Endothelial cell (in vitro differentiated cells): Measurements from ENCODE around the gene ITM2B. TPM values are rescaled to one million over a fixed set of nuclear protein-coding genes. Genes with fewer than 3 reads are reported as not detected.
A peak's percentile ranks its signal among the peaks of the same experiment; 100 is the strongest.

Source experiments
- DNase-seq: peaks from one replicate; pipeline ENCODE4 v3.0.0; 2021; ENCODE audit warnings: low spot score
- H3K27ac Mint-ChIP-seq: one replicate; pipeline ENCODE4 v1.8.0; 2021; ENCODE audit warnings: mixed read lengths, inconsistent platforms; ENCODE audit not compliant: unreplicated experiment
- H3K27me3 Mint-ChIP-seq: one replicate; pipeline ENCODE4 v1.8.0; 2021; ENCODE audit warnings: mild to moderate bottlenecking, moderate library complexity, mixed read lengths, inconsistent platforms; ENCODE audit not compliant: unreplicated experiment
- H3K36me3 Mint-ChIP-seq: one replicate; pipeline ENCODE4 v1.8.0; 2021; ENCODE audit warnings: mild to moderate bottlenecking, low read depth, mixed read lengths, inconsistent platforms; ENCODE audit not compliant: unreplicated experiment
- H3K4me1 Mint-ChIP-seq: one replicate; pipeline ENCODE4 v1.8.0; 2021; ENCODE audit warnings: mild to moderate bottlenecking, mixed read lengths, inconsistent platforms; ENCODE audit not compliant: unreplicated experiment
- H3K4me3 Mint-ChIP-seq: one replicate; pipeline ENCODE4 v1.8.0; 2021; ENCODE audit warnings: mild to moderate bottlenecking, mixed read lengths, inconsistent platforms; ENCODE audit not compliant: unreplicated experiment
- H3K9me3 Mint-ChIP-seq: one replicate; pipeline ENCODE4 v1.8.0; 2021; ENCODE audit warnings: mixed read lengths, inconsistent platforms; ENCODE audit not compliant: unreplicated experiment
- CTCF ChIP-seq: fragments of 200-600 bp; sonication (generic); IDR thresholded peaks from one replicate; pipeline ENCODE4 v1.5.0; 2021; ENCODE audit warnings: antibody characterized with exemption; ENCODE audit not compliant: unreplicated experiment
- total RNA-seq: library from RNA; stranded (reverse); fragmentation: NEBNext Ultra II Directional; extraction: Animal tissue kit (Norgen Biotek cat#: 25700); gene quantifications from one replicate; pipeline ENCODE4 v1.2.1, GENCODE V29; 2021; ENCODE audit not compliant: unreplicated experiment

The ITM2B gene
- total RNA-seq, 1 donor from 2014 or later = 448 TPM

GRCh38 chr13:48258002-48258401 lies 25.0 kb downstream of the ITM2B start:
- no peak for TF ChIP-seq CTCF
- peak overlapping the region; percentile 65 for H3K4me3 Mint-ChIP-seq
- H3K4me1 Mint-ChIP-seq = no peaks in the 10 kb centered on the region
- H3K27ac Mint-ChIP-seq = no peak overlapping the region
- no peaks in the 10 kb centered on the region for H3K9me3 Mint-ChIP-seq
- peaks cover 37% of the 10 kb centered on the region for H3K36me3 Mint-ChIP-seq
- no peaks in the 10 kb centered on the region for H3K27me3 Mint-ChIP-seq
- DNase-seq = no peak

- H3K27ac Mint-ChIP-seq = no peak overlapping the region
- H3K4me1 Mint-ChIP-seq = no peaks in the 10 kb centered on the region
These were observed 25.4 kb downstream of the ITM2B start for GRCh38 chr13:48258430-48258829.

GRCh38 chr13:48260970-48261369 lies 28.0 kb downstream of the ITM2B start:
- Mint-ChIP-seq H3K27me3 (peaks cover 1% of the 10 kb centered on the region), H3K27ac (no peak overlapping the region), H3K4me3 (no peak overlapping the region), H3K36me3 (peaks cover 48% of the 10 kb centered on the region), H3K4me1 (peaks cover 11% of the 10 kb centered on the region), H3K9me3 (no peaks in the 10 kb centered on the region)
- no peak for TF ChIP-seq CTCF
- DNase-seq = no peak

More at GRCh38 chr13:48258430-48258829, 25.4 kb downstream of the ITM2B start:
- Mint-ChIP-seq H3K9me3 (no peaks in the 10 kb centered on the region), H3K36me3 (peaks cover 40% of the 10 kb centered on the region), H3K4me3 (peak overlapping the region; percentile 65), H3K27me3 (no peaks in the 10 kb centered on the region)
- TF ChIP-seq CTCF = no peak
- DNase-seq = no peak

GRCh38 chr13:48263196-48263595 lies 30.2 kb downstream of the ITM2B start:
- H3K36me3 Mint-ChIP-seq = peaks cover 40% of the 10 kb centered on the region
- no peak overlapping the region for H3K4me3 Mint-ChIP-seq

GRCh38 chr13:48264058-48264457 lies 31.1 kb downstream of the ITM2B start:
- peaks cover 11% of the 10 kb centered on the region for H3K4me1 Mint-ChIP-seq
- no peak for TF ChIP-seq CTCF
- DNase-seq = no peak
- H3K27me3 Mint-ChIP-seq = peaks cover 3% of the 10 kb centered on the region
- H3K36me3 Mint-ChIP-seq = peaks cover 42% of the 10 kb centered on the region
- H3K9me3 Mint-ChIP-seq = no peaks in the 10 kb centered on the region
- H3K4me3 Mint-ChIP-seq = no peak overlapping the region
- H3K27ac Mint-ChIP-seq = no peak overlapping the region

More at GRCh38 chr13:48263196-48263595, 30.2 kb downstream of the ITM2B start:
- Mint-ChIP-seq H3K9me3 (no peaks in the 10 kb centered on the region), H3K4me1 (peaks cover 11% of the 10 kb centered on the region), H3K27me3 (peaks cover 1% of the 10 kb centered on the region), H3K27ac (no peak overlapping the region)
- DNase-seq = no peak
- no peak for TF ChIP-seq CTCF
